NCI-H1436 treated with DMSO at 0.1 percent for 48 hours (cell line): Measurements from ENCODE around the gene DUOX2.

Experiments
- DNase-seq: peaks from one replicate; lab custom pipeline; 2025; lab: John Stamatoyannopoulos, UW

The DUOX2 gene

GRCh38 chr15:45114076-45114750 is at the start of gene DUOX2, which contains the start of gene DUOXA2:
Gene DUOX2 (minus strand): TSS chr15:45114172. CDS start chr15:45113411, 761 bp downstream.
Gene DUOXA2 (plus strand): TSS chr15:45114326. CDS start chr15:45114606, 280 bp downstream.
- no peak for DNase-seq

DNA sequence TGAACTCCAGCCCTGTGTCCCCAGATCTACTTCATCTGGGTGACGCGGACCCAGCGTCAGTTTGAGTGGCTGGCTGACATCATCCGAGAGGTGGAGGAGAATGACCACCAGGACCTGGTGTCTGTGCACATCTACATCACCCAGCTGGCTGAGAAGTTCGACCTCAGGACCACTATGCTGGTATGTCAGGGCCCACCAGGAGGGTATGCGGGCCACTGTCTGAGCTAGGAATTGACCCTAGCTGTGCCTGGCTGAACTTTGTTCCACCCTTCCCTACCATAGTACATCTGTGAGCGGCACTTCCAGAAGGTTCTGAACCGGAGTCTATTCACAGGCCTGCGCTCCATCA is 49.5 kb upstream of the DUOX2 start:
- DNase-seq: no peak

- DNase-seq: no peak
Observed at GRCh38 chr15:45162771-45163507, 49.0 kb upstream of the DUOX2 start.

DNA sequence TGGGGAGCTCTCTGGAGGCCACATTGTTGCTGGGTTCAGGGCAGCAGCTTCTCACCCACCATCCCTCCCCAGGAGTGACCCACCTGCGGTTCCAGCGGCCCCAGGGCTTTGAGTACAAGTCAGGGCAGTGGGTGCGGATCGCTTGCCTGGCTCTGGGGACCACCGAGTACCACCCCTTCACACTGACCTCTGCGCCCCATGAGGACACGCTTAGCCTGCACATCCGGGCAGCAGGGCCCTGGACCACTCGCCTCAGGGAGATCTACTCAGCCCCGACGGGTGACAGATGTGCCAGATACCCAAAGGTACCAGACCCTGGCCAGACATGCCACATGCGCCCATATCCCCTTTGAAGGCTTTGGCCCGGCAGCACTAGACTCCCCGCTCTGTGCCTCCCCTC is 47.7 kb upstream of the DUOX2 start:
- DNase-seq: no peak

DNA sequence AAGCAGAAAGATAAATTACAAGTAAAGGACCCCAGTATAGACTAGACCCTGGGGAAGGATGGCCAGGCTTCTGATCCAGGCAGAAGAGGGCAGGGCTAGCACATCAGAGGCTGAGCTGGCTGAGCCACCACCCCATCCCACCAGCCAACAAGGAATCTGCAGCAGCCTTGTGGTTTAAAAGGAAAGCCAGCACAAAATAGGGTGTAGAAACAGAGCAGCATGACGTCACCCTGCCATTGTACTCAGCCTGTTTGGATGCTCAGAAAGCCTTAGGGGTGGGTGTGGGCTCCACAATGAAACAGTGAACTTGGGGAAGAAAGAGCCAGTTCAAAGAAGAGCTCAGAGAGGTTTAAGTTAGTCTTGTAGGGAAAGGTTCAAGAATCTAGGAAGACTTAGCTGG is 44.0 kb upstream of the DUOX2 start:
- DNase-seq: no peak

GRCh38 chr15:45156744-45157455 is 42.9 kb upstream of the DUOX2 start:
- no peak for DNase-seq

GRCh38 chr15:45155739-45156138 is 41.8 kb upstream of the DUOX2 start:
- DNase-seq: no peak

DNA sequence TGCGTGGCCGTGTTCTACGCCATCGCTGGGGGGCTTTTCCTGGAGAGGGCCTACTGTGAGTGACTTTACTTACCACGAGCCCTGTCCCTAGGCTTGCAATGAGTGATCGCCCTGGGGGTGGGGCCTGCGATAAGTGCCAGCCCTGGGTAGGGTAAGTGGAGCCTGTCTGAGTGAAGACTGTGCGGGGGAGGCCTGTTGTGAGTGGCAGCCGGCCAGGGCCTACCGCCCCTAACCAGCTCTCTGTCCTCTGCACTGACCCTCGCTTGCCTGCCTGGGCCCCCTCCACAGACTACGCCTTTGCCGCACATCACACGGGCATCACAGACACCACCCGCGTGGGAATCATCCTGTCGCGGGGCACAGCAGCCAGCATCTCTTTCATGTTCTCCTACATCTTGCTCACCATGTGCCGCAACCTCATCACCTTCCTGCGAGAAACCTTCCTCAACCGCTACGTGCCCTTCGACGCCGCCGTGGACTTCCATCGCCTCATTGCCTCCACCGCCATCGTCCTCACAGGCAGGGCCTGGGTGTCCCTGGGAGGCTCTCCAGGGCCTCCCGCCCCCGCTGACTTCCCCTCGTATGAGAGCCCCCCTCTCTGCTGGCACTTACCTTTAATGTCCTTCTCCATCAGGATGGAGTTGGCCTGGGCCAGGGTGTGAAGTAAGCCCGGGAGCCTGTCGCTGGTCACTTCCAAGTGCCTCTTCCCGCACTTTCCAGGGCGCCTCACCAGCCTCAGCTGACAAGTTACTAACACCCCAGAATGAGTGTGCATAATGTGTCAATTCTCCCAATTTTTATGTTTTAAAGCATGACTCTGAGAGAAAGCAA is 38.2 kb upstream of the DUOX2 start:
- no peak for DNase-seq

DNA sequence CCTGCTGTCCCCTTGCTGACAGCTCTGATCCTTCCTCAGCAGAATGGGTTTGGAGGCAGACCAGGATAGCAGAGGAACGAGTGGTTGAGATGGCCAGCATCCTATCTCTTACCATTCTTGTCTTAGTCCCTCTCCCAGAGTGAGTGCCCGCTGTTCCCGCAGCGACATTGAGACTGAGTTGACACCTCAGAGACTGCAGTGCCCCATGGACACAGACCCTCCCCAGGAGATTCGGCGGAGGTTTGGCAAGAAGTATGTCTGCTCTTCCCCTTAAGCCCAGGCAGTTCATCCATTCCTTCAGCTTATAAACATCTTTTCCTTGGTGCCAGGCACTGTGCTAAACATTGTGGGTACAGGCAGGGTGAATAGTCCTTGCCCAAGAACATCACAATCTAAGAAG is 37.0 kb upstream of the DUOX2 start:
- DNase-seq: no peak

GRCh38 chr15:45150481-45150880 is 36.5 kb upstream of the DUOX2 start:
- DNase-seq: no peak

DNA sequence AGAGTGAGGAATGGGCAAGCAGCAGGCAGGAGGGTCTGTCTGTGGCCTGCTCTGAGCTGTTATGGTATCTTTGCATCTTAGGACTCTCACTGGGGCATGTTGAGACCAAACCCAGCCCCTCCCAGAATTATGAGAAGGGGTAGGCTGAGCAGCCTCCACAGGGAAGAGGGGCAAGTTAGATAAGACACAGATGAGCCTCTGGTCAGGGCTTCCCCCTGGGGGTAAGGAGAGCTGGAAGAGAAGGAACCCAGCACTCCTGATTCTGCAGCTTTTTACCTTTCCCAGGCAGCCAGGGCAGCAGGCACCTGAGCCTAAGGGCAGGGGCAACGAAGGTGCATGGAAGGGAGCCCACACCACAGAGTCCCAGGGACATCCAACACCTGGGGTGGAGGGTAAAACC is 35.1 kb upstream of the DUOX2 start:
- no peak for DNase-seq

DNA sequence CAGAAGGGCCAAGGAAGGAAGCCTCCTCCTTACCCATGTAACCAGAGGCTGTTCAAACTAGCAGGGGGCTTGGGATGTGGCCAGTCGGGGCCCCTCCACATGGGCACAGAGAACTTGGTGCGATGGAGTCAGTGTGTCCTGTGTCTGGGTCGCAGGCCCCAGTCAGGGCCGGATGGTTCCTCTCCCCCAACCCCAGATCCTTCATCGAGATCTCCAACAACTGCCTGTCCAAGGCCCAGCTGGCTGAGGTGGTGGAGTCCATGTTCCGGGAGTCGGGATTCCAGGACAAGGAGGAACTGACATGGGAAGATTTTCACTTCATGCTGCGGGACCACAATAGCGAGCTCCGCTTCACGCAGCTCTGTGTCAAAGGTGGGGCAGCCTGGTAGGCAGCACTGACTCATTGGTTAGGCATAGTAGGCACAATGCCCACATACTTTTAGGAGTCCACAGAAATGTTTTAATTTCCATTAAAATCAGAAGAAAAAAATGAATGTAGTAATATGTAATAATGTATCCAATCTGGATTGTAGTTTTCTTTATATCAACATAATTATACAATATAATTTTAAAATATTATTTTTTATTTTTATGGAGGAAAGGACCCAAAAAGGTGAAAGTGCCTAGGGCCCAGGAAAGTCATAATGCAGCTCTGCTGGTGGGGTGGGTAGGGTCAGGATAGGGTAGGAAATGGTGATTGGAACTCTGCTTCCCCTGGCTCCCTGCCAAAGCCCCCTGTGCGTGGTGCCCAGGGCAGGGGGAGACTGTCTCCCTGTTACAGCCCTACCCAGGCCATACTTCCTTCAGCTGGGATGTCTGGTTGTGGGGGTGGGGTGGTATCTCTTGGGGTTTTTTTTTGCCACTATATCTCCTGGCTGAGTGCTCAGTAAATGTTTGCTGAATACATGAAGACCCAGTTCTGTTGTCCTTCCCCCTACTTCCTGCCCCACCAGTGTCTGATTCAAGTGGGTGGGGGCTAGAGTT is 34.4 kb upstream of the DUOX2 start:
- DNase-seq: no peak

- no peak for DNase-seq
Observed at GRCh38 chr15:45147606-45148005, 33.6 kb upstream of the DUOX2 start.

DNA sequence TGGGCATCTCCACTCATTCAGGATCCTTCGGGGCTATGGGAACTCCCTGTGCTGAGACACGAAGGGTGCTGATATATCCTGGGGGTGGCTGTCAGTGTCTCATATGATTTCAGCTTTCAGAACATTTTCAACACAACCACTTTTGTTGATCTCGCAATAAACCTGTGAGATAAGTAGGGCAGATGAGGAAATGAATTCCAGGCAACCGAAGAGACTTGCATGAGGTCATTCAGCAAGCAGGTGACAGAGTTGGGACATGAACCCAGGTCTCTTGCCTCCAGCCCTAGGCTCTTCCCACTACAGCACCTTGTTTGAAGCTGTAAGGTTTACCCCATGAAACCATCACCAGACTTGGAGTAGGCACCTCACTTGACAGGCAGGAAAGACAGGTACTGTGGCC is 32.4 kb upstream of the DUOX2 start:
- no peak for DNase-seq

GRCh38 chr15:45144775-45145174 is 30.8 kb upstream of the DUOX2 start:
- no peak for DNase-seq

GRCh38 chr15:45143946-45144345 is 30.0 kb upstream of the DUOX2 start:
- no peak for DNase-seq

- DNase-seq: no peak
Observed at GRCh38 chr15:45143056-45143455, 29.1 kb upstream of the DUOX2 start.

- DNase-seq: no peak
Observed at GRCh38 chr15:45141386-45141785, 27.4 kb upstream of the DUOX2 start.

- no peak for DNase-seq
Observed at GRCh38 chr15:45140557-45141250, 26.7 kb upstream of the DUOX2 start.

DNA sequence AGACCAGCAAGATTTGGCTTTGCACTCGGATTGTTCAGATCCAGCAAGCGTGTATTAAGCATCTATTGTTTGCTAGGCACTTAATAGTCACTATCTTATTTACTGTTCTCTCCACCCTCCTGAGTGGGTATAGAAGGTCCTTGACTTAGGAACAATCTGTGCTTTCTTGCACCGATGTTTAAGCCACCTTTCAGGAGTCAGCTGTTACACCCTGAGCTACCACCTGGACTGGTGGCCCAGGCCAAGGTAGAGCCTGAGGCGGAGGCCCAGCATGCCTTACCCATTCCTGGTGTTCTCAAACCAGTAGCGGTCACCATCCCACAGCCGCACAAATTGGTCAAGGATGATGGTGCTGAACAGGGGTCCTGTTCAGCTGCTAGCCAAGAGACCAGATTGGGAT is 25.8 kb upstream of the DUOX2 start:
- DNase-seq: no peak
